IPS-18c (cell line): Measurements from ENCODE around the gene LIFR.
"Not testable (repeated sequence)": the region's sequence is repeated elsewhere in the genome, so short reads cannot be mapped to it uniquely, and the experiment has no call there.

Experiments used
- H3K4me3 ChIP-seq: 2 replicates; pipeline ENCODE4 v1.7.0; 2013; ENCODE audit warnings: low read depth, mild to moderate bottlenecking, low read length, moderate library complexity; ENCODE audit not compliant: insufficient read depth
- H3K9me3 ChIP-seq: one replicate; pipeline ENCODE4 v1.6.1; 2013; ENCODE audit warnings: mild to moderate bottlenecking, low read length, moderate library complexity; ENCODE audit not compliant: control insufficient read depth, insufficient read depth

The LIFR gene

DNA sequence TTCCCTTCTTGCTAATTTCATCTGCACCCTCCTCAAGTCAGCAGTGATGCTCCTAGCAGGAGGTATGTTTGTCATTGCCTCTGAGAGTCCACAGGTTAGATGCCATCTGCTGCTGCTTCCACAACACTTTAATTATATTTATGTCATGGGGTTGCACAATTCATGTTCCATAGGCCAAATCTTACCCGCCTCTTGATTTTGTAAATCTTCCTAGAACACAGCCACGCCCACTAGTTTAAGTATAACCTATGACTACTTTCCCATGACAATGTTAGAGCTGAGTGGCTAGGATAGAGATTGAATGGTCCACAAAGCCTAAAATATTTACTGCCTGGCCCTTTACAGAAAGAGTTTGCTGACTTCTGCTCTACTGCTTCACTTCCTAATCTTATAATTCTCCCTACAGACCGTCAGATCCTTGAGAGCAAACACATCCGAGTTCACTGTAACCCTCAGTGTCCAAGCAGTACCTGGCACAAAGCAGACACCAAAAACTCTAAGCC is 21.1 kb downstream of the LIFR start:
- Histone ChIP-seq H3K4me3 (no peak overlapping the region), H3K9me3 (no peaks in the 10 kb centered on the region)

DNA sequence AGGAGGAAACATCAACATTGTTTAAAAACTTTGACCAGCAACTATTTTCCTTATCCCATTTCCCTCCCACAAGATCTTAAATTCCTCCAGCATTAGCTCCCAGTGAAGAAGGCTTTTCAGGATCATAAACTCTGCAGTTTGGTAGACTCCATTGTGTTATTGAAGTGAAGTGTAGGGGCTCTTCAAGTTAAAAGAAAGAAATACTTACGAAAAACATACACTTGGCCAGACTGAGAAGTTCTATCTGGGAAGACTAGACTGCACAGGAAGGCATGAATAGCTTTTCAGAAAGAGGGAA is 22.3 kb downstream of the LIFR start:
- Histone ChIP-seq H3K9me3 (no peaks in the 10 kb centered on the region), H3K4me3 (no peak overlapping the region)

DNA sequence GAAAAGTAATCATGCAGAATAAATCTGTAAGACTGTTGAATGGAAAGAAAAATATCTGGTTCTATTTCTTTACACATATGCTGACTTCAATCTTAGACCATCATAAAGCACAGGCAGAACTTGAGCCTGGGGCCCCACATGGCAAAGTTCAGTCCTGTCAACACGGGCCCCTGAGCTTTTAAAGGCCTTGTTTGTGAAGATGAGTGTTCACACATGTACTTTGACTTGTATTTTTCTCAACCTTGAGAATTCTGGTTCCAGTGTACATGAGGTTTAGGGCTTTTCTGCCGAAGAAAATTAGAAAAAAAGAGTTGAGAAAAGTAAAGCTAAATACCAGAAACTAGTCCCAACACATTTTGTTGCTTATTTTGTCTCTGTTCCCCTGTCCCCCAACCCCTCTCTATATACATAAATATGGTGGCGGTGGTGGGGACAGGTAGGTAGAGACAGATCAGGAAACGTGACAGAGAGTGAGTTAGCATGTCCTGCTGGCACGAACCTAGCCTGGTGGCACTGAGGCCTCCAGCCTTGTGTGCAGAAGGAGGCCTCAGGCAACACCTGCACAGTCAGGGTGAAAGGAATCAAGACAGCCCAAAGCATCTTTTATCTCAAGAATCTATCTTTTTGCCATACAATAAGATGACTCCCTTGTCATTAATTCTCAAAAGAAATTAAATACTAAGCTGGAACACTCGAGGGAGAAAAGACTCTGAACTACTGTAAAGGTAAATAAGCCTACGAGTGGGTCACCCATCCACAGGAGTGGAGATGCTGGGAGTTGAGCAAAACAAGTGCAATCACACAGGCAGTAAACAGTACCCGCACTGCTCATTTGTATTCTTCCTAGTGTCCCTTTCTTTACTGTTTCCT is 22.9 kb downstream of the LIFR start:
- no peaks in the 10 kb centered on the region for H3K9me3 ChIP-seq
- H3K4me3 ChIP-seq, result no peak overlapping the region

- Histone ChIP-seq H3K9me3 (no peaks in the 10 kb centered on the region), H3K4me3 (no peak overlapping the region)
Measured at GRCh38 chr5:38532165-38532669, 24.2 kb downstream of the LIFR start.

DNA sequence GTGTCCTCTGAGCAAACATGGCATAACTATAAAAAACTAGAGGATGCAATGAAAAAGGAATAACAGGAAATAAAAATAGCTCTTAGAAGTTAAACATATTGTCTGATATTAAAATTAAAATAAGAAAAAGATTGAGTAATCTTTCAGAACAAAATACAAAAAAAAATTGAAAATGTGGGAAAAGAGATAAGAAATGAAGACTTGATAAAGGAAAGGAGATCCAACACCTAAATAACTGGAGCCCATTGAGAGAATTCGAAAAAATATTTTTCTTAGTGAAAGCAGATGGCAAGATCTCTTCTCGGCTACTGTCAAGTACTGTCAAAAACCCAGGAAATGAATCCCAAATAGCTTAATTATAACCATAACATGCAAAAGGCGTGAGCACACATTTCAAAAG is 24.9 kb downstream of the LIFR start:
- no peaks in the 10 kb centered on the region for H3K9me3 ChIP-seq
- H3K4me3 ChIP-seq, result no peak overlapping the region

DNA sequence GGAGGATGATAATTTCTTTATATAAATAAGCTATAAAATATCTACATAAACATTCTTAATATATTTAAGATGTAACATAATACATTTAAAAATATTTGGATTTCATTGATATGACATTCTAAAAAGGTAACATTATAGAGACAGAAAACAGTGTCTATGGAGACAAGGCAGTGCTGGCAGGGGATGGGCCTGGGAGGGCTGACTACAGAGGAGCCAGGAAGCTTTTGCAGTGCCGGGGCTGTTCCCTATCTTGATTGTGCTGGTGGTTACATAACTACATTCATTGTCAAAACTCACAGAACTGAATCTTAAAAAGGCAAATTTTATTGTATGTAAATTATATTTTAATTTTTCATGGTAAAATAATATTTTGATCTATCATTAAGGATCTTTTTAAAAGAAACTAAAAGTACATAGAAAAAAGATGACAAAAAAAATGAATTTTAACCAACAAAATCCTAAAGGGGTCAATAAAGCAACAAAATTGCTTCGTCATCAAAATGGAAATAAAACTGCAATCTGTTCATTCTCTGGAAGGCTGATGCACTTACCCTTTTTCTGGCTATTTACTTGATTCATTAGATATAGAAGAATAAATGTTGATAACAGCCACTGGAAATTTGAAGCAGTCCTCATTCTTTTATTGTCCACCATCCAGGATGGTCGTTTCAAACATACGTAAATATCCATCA is 26.3 kb downstream of the LIFR start:
- H3K9me3 ChIP-seq, result no peaks in the 10 kb centered on the region

DNA sequence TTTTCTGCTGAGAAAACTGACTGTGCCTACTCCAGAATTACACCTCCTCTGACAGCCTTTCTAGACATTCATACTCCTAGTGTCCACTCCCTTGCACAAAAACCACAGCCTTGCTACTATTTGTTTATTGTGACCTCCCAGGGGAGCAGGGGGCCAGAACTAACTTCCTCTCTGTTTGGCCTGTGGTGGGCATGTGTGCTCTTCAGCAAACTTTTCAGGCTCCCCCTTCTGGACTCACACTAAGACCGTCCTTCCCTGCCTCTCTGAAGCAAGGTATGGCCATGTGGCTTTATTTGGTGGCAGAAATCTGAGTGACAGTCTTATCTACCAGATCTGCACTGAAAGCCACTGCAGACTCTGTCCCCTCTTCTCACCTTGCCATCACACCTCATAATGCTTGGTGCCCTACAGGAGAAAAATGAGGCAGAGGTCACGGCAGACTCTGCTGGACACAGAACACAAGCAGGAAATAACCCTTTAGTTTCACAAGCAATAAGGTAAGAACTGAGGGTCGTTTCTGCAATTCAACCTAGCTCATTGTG is 28.2 kb downstream of the LIFR start:
- no peaks in the 10 kb centered on the region for H3K9me3 ChIP-seq
- H3K4me3 ChIP-seq, result no peak overlapping the region

More for the DNA sequence above, 26.3 kb downstream of the LIFR start:
- H3K4me3 ChIP-seq, result no peak overlapping the region

DNA sequence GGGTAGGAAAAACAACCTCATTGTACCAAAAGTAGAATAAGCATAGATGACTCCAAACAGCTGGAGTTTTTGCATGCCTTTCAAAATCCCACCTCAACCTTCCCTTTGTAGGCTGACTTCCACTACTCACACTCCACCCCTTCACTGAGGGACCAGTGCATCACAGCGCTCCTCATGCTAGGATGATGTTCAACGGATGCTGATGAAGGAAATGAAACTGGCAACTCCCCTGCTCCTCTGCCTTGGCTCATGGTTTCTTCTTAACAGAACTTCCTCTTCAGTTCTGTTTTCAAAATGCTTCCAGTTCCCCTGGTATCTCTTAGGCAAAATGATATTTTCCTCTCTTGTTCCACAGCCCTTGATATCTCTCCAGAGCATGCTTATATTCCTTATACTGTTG is 29.0 kb downstream of the LIFR start:
- Histone ChIP-seq H3K4me3 (no peak overlapping the region), H3K9me3 (no peaks in the 10 kb centered on the region)

GRCh38 chr5:38524022-38524421 is 32.4 kb downstream of the LIFR start:
- Histone ChIP-seq H3K4me3 (no peak overlapping the region), H3K9me3 (no peaks in the 10 kb centered on the region)

- no peak overlapping the region for H3K4me3 ChIP-seq
- H3K9me3 ChIP-seq, result no peaks in the 10 kb centered on the region
Measured at GRCh38 chr5:38519476-38519875, 37.0 kb downstream of the LIFR start.

GRCh38 chr5:38518341-38518740 is 38.1 kb downstream of the LIFR start:
- H3K4me3 ChIP-seq, result no peak overlapping the region
- no peaks in the 10 kb centered on the region for H3K9me3 ChIP-seq

GRCh38 chr5:38516649-38517048 is 39.8 kb downstream of the LIFR start:
- H3K4me3 ChIP-seq, H3K9me3 ChIP-seq: not testable (repeated sequence)

GRCh38 chr5:38515646-38516045 is 40.8 kb downstream of the LIFR start:
- no peak overlapping the region for H3K4me3 ChIP-seq

DNA sequence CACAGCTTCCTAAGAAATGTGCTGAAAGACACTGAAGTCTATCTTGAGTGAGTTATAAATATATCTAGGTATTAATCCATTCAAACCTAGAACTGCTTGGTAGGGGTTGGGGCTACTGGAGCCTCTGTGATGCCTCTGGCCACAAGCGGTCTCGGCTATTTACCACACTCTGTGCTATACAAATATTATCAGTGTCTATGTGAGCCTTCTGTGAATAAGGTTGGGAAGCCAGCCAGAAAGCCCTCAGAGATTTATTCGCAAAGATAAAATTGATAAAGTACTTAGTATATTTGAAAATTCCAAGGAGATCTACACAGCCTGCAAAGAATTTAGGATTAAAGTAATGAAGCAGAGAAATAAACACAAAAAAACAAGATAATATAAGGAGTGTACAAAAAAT is 41.4 kb downstream of the LIFR start:
- H3K9me3 ChIP-seq, result no peaks in the 10 kb centered on the region
- H3K4me3 ChIP-seq, result no peak overlapping the region

More at GRCh38 chr5:38515646-38516045, 40.8 kb downstream of the LIFR start:
- no peaks in the 10 kb centered on the region for H3K9me3 ChIP-seq

GRCh38 chr5:38509185-38509584 is 47.3 kb downstream of the LIFR start:
- Histone ChIP-seq H3K9me3 (no peaks in the 10 kb centered on the region), H3K4me3 (no peak overlapping the region)

GRCh38 chr5:38506302-38506701 is 50.1 kb downstream of the LIFR start:
- H3K4me3 ChIP-seq, result no peak overlapping the region
- no peaks in the 10 kb centered on the region for H3K9me3 ChIP-seq

DNA sequence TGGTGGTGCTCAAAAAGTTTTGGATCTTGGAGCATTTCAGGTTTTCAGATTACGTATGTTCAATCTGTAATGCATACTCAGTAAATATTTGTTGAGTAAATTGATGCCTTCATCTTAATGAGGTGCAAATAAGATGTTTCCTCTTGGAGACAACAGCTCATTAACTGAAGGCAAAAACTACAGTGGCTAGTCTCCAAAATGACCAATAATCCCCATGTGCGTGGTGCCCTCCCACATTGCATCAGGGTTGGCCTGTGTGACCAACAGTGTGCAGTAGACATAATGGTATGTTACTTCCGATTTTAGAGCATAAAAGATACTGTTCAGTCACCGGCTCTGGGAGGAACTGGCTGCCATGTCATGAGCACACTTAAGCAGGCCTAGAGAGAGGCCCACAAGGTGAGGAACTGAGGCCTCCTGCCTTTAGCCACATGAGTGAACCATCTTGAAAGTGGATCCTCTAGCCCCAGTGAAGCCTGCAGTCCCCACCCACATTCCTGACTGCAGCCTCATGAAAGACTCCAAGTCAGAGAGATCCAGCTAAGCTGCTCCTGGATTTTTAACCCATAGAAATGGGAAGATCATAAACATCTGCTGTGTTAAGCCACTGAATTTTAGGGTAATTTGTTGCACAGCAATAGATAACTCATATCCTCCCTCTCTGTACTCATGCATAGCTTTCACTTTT is 55.7 kb downstream of the LIFR start:
- Histone ChIP-seq H3K9me3 (no peaks in the 10 kb centered on the region), H3K4me3 (no peak overlapping the region)
